ENCODE measurements around the gene PCBP3. TPM values are rescaled to one million over a fixed set of nuclear protein-coding genes. Genes with fewer than 3 reads are reported as not detected.

The PCBP3 gene
- total RNA-seq, 4 donors from 2014 or later: 0.47 to 5.3 (median 1.0) TPM; not detected in 1

GRCh38 chr21:45740491-45741357 lies 97.2 kb downstream of the PCBP3 start:
- Histone ChIP-seq H3K4me3 (no peak overlapping the region), H3K4me1 (peaks cover 0 to 7% (median 0%) of the 10 kb centered on the region in 3 donors), H3K27ac (no peak overlapping the region), H3K36me3 (no peaks in the 10 kb centered on the region), H3K27me3 (peaks cover 0 to 19% (median 0%) of the 10 kb centered on the region in 4 donors), H3K9me3 (no peaks in the 10 kb centered on the region)
- WGBS, 2 donors: 75 to 77% methylated on average over 11 to 14 of the region's 14 CpGs
- DNase-seq: no peak
- intact Hi-C loops (cut with DNase I): no loop called here
- TF ChIP-seq CTCF (IDR thresholded peaks at IDR 0.05): no peak
- no peak for TF ChIP-seq POLR2A (IDR thresholded peaks at IDR 0.05)

- WGBS, 2 donors: 50 to 58% methylated on average over 6 of the region's 6 CpGs
- no peaks in the 10 kb centered on the region for H3K36me3 ChIP-seq
- H3K4me1 ChIP-seq: peaks cover 0 to 7% (median 0%) of the 10 kb centered on the region in 3 donors
- H3K27me3 ChIP-seq: peaks cover 0 to 9% (median 0%) of the 10 kb centered on the region in 4 donors
- DNase-seq: no peak
- no peak for TF ChIP-seq CTCF (IDR thresholded peaks at IDR 0.05)
- TF ChIP-seq POLR2A (IDR thresholded peaks at IDR 0.05): no peak
- no peak overlapping the region for H3K27ac ChIP-seq
- no peak overlapping the region for H3K4me3 ChIP-seq
- intact Hi-C loops (cut with DNase I): no loop called here
- H3K9me3 ChIP-seq: no peaks in the 10 kb centered on the region
Observed at GRCh38 chr21:45741691-45742090, 98.2 kb downstream of the PCBP3 start.

GRCh38 chr21:45742247-45742646 lies 98.7 kb downstream of the PCBP3 start:
- intact Hi-C loops (cut with DNase I): no loop called here
- H3K27me3 ChIP-seq: peaks cover 0 to 4% (median 0%) of the 10 kb centered on the region in 4 donors
- H3K27ac ChIP-seq: no peak overlapping the region
- no peak overlapping the region for H3K4me3 ChIP-seq
- no peaks in the 10 kb centered on the region for H3K9me3 ChIP-seq
- H3K36me3 ChIP-seq: no peaks in the 10 kb centered on the region
- 51 to 69% methylated on average over 7 of the region's 7 CpGs for WGBS, 2 donors
- no peak for DNase-seq
- TF ChIP-seq POLR2A (IDR thresholded peaks at IDR 0.05): no peak
- no peak for TF ChIP-seq CTCF (IDR thresholded peaks at IDR 0.05)
- peaks cover 0 to 4% (median 0%) of the 10 kb centered on the region in 3 donors for H3K4me1 ChIP-seq

- Histone ChIP-seq H3K4me1 (peaks cover 0 to 11% (median 0%) of the 10 kb centered on the region in 3 donors), H3K27ac (no peak overlapping the region), H3K9me3 (no peaks in the 10 kb centered on the region), H3K4me3 (no peak overlapping the region), H3K27me3 (peaks cover 0 to 19% (median 0%) of the 10 kb centered on the region in 4 donors), H3K36me3 (no peaks in the 10 kb centered on the region)
- 84 to 90% methylated on average over 5 of the region's 7 CpGs for WGBS, 2 donors
- TF ChIP-seq CTCF (IDR thresholded peaks at IDR 0.05) (no peak), POLR2A (IDR thresholded peaks at IDR 0.05) (no peak)
- DNase-seq: no peak
- intact Hi-C loops (cut with DNase I): no loop called here
Observed at GRCh38 chr21:45745256-45745655, 101.7 kb downstream of the PCBP3 start.

- no peaks in the 10 kb centered on the region for H3K36me3 ChIP-seq
- intact Hi-C loops (cut with DNase I): no loop called here
- TF ChIP-seq CTCF (IDR thresholded peaks at IDR 0.05) (no peak), POLR2A (IDR thresholded peaks at IDR 0.05) (no peak)
- 31 to 68% methylated on average over 8 to 10 of the region's 14 CpGs for WGBS, 2 donors
- H3K27me3 ChIP-seq: peaks cover 0 to 19% (median 0%) of the 10 kb centered on the region in 4 donors
- no peak overlapping the region for H3K4me3 ChIP-seq
- peaks cover 0 to 11% (median 0%) of the 10 kb centered on the region in 3 donors for H3K4me1 ChIP-seq
- H3K9me3 ChIP-seq: no peaks in the 10 kb centered on the region
- DNase-seq: no peak
- H3K27ac ChIP-seq: no peak overlapping the region
Observed at GRCh38 chr21:45747233-45747766, 103.8 kb downstream of the PCBP3 start.
